Measurements from ENCODE around the gene DCLK2.
A peak's percentile ranks its signal among the peaks of the same experiment; 100 is the strongest.

The DCLK2 gene

DNA sequence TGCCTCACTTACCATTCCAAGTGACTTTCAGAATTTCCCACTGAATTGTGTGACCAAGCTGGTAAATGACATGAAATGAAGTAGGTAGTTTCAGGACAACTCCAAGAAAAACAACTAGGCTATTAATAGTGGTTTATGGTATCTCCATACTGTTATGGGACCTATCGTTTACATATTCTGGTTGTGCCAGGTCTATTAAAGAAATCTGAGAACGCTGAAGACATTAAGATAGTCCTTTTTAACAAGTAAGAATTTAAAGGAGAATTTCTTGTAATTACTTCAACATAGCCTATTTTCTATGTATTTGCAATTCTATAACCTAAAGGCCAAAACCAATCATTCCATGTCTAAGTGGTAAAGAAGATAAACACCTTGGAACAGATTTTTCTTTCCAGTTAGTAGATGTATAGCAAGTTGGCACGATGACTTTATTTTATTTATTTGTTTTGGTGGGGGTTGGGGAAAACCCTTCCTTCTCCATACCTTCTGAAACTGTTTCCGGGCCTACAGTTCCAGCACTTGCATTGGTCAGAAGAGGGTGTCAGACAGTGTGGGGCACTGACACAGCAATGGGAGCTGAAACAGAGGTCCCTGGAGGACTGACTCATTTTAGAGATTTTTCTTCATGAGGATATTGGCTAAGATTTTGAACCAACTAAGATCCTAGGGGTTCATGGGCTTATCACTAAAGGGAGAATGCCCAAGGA is 7.6 kb upstream of the DCLK2 start:
- DNase-seq, result peak; percentile 66

DNA sequence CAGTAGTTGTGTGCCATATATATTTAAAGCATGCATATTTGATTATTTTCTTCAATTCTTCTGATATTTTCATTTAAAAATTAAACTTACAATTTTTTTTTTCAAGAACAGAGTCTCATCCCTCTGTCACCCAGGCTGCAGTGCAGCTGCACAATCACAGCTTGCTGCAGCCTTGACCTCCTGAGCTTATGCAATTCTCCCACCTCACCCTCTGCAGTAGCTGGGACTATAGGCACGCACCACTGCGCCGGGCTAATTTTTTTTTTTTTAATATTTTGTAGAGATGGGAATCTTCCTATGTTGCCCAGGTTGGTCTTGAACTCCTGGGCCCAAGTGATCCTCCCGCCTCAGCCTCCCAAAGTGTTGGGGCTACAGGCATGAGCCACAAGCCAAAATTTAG is 5.8 kb upstream of the DCLK2 start:
- DNase-seq, result no peak

DNA sequence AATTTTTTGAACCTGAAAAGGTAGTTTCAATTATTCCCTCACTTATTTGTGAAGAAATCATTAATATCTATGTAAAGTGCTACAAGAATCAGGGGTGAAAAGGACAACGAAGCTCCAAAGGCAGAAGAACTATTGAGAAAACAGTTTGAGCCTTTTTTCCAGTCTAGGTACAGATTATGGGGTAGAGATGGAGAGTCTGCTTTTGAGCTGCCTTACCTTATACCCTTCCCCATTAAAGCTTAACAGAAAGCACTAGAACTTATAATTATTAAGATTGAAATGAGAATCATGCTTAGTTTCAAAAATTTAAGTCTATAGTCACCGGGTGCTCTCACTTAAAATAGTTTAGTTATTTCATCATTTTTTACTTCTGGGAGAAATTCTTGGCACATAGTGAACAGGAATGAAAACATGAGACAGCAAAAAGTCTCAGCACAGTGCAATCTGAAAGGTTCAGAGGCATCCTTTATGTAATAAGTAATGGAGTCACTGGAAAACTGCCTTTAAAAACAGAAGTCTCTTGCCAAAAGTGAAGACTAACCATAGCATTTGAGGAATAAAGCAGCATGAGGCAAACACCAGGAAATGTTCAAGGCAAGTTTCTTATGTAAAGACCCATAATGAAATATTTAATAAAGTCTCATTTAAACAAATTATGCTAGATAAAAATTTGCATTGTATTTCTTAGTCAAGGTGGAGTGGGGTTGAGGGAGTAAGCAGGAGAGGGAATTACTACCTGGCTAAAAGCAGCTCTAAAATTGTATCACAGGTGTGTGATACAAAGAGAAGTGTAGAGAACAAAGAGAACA is 5.1 kb upstream of the DCLK2 start:
- peak; percentile 95 for DNase-seq

DNA sequence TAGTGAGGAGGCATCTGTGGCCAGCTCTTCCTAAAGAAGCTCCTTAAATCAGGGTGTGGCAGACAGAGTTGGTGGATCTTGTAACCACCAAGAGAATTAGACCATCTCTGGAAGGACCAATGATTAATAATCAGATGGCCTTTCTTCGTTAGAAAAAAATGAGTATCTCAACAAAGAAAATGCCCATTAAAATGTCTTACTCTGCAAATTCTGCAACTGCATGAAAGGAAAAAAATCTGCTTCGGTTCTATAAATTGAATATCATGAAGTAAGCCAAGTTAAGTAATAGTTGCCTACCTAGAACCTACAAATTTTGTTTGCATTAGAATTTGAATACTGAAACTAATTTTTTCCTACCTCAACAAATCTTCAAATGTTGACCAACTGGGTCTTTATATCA is 4.2 kb upstream of the DCLK2 start:
- no peak for DNase-seq

DNA sequence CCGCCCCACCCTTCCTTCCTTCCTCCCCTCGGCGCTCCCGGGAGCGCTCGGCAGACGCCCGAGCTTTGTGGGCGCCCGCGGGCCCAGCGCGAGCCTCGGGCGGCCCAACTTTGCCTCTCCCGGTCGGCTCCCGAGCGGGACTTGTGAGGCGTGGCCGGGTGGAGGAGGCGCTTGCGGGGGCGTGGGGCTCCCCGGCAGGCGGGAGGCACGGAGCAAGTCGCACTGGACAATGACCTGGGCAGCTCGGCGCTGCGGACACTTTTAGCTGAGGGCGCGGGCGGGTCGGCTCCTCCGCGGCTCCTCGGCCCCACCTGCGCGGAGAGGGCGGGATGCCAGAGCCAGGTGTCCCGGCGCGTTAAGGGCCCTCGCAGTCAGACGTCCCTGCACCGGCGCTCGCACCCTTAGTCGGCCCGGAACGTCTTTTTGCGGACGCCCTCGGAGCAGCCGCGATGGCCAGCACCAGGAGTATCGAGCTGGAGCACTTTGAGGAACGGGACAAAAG is 385 bp downstream of the DCLK2 start:
- peak; percentile 57 for DNase-seq

DNA sequence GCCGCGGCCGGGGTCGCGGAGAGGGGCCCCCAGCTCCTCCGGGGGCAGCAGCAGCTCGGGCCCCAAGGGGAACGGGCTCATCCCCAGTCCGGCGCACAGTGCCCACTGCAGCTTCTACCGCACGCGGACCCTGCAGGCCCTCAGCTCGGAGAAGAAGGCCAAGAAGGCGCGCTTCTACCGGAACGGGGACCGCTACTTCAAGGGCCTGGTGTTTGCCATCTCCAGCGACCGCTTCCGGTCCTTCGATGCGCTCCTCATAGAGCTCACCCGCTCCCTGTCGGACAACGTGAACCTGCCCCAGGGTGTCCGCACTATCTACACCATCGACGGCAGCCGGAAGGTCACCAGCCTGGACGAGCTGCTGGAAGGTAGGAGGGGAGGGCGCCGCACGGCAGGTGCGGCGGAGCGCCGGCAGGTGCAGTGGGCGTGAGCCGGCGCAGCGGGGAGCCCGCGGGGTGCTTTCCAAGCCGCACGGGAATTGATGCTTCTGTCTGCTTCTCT is 886 bp downstream of the DCLK2 start:
- peak; percentile 37 for DNase-seq

DNA sequence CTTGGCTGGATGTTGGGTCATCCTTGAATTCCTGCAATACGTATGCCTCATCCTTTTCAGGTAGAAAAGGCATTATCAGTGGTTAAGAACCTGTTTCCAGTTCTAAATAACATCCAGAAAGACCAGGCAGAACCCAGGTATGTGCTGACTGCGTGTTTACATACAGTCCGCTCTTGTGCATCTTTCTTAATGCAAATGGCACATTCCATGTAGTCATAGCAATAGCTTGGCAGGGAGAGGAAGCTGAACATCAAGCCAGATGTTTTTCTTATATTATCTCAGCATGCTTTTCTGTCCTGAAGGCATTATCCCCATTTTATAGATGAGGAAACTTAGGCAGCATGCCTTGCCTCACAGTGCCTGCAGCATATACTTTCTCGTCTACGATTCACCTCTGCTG is 2.1 kb downstream of the DCLK2 start:
- peak; percentile 64 for DNase-seq

DNA sequence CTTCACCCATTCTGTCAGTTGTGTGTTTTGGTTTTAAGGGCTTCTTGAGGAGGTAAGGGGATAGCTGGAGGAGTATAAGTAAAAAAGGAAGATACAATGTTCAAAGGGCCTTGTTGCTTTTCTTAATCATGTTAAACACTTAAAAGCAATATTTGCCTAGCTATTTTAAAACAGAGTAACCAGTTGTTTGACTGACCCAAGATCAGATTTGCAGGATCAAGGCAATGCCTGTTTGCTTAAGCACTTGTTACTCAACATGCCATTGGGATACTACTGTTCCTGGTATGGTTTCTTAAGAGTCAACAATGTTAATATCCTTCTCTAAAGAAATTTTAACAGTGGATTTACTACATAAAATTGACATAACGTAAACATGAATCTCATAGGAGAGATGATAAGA is 2.6 kb downstream of the DCLK2 start:
- DNase-seq, result no peak

DNA sequence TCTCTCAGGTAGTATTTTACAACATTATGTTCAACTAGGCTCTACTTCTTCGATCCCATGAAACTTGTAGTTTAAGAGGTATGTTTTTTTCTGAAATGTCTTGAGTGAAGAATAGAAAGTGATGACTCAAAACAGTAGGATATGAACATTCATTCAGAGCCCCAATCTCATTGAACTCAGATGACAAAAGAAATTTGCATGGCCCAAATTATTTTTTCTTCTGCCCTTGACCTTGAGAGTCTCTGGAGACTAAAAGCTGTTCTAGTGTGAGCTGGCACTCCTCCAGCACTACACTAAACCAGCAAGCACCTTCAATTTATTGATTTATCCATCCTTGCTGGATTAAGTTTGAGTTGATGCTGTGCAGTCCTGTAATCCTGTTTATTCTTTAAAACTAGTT is 4.0 kb downstream of the DCLK2 start:
- no peak for DNase-seq

DNA sequence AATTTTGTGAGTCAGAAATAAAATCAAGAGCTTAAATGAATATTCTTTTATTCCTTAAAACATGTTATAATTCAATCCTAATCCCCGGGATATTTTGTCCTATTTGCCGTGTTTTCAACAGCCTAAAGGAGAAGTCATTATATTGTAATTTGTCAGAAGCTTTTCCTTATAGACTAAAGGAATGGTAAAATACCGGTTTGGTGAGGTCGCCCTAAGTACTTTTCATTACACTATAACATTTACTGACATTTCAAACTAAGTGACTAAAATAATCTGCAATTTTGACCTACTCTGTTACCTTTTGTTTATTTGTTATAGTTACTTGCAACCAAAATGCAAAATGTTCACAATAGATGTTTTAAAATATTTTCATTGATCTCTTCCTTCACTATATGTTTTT is 8.8 kb downstream of the DCLK2 start:
- DNase-seq, result no peak

DNA sequence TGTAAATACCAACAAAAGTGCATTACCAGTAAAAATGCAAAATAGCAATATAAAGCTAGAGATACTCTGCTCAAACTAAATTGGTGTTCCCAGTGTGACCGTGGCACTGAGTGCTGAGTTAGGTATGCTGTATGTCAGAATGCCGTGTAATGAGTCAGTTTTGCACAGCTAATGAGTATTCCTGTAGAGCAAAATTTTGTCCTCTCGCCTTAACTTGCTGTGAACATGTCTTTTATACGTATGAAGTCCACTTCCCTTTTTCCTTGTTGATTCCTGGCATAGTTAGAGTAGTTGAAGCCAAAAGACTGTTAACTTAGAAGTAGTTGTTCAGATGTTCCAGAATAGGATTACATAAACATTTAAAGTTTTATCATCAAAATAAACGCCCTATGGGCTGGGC is 11.5 kb downstream of the DCLK2 start:
- DNase-seq, result no peak

DNA sequence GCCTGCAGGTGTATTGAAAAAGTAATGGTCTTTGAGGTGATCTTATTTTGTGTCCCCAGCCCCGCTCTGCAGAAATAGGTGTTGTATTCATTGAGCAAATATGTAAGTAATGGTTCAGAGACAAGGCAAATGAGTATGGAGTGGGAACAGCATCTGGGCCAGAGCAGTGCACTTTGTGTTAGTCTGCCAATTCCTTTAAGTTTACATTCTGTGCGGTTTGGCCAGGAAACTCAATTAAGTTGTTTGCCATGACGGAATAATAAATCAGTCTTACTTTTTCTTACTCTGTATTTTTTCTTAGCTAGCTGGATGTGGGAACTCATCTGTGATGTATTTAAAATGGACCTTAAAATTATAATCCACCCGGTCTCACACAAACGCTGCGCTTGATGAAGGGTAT is 12.6 kb downstream of the DCLK2 start:
- peak; percentile 67 for DNase-seq

DNA sequence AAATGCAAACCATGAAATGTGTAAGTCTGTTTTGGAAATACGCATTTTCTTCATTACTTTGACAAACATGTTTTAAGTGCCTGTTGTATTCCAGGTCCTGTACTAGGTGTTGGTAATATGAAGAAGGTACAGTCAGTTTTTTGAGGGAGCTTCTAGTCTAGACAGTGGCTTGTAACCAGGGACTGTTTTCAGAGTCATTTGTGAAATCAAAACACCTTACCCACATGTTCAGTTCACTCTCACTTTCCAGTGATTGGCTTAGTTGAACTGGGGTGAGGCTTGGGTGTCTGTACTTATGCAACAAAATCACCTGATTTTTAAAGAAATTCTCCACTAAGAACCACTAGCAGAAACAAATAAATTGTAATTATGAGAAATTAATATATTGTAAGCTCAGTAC is 16.4 kb downstream of the DCLK2 start:
- no peak for DNase-seq

DNA sequence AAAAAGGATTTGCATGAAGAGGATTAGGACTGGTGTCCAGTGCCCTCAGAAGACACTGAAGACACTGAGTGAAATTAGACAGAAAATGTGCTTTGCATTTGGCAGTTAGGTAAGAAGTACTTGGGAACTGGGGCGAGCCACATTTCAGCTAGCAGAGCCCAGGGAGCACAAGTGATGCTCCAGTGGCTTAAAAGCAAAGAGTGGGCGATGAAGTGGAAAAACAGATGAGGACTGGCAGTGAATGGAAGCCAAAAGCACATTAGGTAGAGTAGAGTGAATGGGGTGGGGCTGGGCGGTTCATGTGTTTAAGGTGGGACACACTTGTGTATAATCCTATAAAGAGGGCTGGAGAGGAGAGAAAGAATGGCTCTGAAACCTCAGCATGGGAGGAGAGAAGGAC is 18.4 kb downstream of the DCLK2 start:
- DNase-seq, result no peak

DNA sequence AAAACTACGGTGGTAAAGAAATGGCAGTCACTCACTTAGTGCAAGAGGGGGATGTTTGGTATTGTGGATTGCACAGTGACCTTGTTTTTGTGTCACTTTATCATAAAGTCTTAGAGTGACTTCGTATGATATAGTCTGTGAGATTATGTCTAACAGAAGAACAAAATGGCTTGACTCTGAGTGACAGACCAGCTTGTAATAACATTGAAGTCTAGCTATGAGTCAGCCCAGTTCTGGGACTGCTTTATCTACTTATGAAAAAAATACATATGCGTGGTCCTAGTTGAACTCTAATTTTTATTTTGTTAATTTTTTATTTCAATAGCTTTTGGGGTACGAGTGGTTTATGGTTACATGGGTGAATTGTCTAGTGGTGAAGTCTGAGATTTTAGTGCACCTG is 20.0 kb downstream of the DCLK2 start:
- DNase-seq, result no peak

DNA sequence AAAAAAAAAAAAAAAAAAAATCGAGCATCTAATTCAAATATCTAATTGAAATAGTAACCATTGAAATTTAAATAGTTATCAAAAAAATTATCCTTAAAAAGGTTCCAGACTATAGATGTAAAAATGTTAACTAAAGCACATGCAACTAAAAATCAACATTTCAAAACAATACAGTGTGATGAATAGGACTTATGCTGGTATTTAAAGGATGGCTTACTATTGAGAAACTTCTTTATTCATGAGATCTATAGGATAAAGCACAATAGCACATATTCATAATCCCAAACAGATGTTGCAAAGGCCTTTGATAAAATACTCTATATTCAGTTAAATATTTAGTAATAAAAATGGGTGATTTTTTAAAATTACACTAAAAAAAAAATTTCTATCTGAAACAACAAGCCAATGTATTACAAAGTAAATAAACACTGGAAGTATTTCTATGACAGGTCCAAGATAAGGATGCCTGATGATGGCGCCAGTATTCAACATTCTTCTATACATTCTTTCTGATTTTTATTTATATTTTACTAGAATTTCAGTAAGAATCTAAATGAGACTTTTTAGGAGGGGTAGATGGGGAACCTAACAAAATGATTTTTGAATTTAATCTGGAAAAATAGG is 26.3 kb downstream of the DCLK2 start:
- DNase-seq, result no peak

DNA sequence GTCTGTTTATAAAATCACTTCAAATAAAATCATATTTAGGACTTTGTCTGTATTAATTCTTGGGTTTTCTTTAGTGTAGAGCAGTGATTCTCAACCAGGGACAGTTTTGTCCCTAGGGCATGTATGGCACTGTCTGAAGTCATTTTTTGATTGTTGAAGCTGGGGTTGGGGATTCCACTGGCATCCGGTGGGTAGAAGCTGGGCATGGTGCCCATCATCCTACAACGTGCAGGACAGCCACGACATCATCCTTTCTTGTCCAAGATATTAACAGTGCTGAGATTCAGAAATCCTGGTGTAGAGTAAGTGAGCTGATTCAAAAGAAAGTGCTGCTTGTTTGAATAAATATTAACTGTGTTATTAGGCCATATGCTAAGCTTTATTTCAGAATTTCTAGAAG is 28.6 kb downstream of the DCLK2 start:
- DNase-seq, result no peak

DNA sequence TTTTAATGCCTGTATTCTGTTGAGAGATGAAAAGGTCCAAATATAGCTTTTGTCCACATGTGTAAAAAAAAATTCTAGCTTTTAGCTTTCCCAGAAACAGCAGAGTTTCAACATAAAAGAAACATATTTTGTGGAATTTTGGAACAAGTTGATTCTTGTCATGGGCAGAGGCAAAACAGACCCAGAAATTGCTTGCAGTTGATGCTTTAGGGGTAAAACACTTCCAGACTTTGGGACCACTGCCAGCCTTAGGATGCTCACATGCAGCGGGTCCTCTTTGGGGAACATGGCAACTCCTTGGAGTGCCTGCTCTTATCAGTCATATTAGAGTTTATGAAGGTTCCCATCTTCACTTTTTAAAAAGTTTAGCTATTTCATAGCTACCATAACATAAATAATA is 30.4 kb downstream of the DCLK2 start:
- no peak for DNase-seq

DNA sequence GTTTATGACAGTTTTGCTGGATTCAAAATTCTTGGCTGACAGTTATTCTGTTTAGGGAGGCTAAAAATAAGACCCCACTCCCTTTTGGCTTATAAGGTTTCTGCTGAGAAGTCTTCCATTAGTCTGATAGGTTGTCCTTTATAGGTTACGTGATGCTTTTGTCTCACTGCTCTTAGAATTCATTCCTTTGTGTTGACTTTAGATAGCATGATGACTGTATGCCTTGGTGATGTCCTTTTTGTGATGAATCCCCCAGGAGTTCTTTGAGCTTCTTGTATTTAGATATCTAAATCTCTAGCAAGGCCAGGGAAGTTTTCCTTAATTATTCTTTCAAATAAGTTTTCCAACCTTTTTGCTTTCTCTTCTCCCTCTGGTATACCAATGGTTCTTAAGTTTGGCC is 36.4 kb downstream of the DCLK2 start:
- no peak for DNase-seq

DNA sequence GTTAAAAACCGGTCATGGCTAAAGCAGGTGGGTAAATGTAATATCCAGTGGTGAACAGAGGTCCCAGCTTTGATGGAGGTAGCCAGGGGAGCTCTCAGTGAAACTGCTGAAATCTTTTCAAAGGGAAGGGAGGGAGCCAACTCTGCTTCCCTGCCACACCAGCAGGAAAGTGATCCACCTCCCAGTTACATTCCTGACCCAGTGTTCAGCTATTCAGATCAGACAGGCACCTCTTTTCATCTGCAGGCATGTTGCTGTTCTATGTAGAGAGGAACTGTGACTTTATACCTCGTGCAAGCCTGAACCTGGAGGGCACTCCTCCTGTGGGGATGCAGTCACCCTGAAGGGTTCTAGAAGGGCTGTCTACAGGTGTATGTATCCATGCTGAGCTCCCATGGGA is 37.6 kb downstream of the DCLK2 start:
- DNase-seq, result no peak

DNA sequence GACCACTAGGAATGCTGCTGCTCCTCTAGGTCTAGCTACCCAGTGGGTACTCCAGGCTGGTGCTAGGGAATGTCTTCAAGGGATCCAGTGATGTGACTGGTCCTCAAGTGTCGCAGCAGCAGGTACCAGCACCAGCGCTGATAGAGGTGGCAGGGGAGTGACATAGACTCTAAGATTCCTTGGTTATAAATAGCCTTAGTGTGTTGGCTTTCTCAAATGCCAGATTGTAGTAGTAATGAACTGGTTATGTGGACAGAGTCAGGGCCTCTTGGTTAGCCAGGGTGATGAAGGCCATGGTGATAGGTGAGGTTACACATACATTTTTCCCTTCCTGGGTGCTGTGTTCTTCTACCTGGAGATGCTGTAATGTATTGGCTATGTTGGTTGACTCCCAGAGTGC is 38.3 kb downstream of the DCLK2 start:
- DNase-seq, result no peak

DNA sequence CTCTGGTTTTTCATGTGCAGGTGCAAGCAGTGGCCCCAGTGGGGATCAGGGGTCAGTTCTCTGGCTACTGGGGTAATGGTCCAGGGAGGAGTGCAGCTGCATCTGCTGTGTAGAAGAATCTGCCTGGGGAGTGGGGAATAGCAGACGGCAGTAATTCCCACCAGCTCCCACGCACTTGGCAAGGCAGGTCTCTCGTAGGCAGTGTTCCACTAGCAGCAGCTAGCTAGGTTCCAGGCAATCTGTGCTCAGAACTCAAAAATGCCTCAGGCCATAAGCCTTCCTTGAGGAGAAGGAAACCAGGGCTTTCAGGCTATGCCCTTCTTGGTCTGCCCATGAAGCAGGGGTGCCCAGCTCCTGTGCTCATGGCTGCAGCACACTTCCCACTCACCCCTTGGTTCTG is 38.8 kb downstream of the DCLK2 start:
- DNase-seq, result no peak

DNA sequence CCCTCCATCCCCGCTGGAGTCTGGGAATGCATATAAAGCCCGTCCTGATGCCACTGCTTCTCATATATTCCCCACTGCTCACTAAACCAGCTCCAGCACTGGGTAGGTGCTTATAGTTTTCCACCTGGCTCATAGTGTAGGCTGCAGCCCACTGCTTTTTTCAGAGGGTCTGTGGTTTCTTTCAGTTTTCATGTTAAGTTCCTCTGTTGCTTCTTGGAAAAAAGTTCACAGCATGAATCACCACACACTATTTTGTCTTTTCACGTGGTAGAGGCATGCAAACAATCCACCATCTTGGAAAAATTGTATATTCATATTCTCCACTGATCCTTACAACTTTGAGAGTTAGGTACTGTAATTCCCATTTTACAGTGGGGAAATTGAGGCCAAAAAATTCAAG is 39.4 kb downstream of the DCLK2 start:
- DNase-seq, result no peak

DNA sequence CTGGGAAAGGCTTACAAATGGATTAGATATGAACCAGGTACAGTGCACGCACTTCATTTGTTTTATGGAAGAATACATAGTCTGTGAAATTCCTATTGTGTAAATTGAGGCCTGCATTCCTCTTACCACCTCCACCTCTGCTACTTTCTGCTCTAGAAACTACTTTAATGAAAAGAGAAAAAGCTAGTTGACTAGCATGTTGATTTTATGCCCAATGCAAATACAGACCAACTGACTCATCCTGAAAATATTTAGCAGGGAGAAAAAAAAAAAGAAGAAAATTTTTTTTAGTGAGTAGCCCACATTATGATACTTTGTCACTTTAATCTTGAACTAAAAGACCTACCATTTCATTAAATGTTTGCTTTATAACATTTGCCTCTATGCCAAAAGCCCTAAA is 41.2 kb downstream of the DCLK2 start:
- DNase-seq, result peak; percentile 69
